ENCODE data around the gene EFCAB11.
A peak's percentile ranks its signal among the peaks of the same experiment; 100 is the strongest.

The EFCAB11 gene

GRCh38 chr14:89813617-89814031 lies 140.9 kb downstream of the EFCAB11 start:
- no peak for DNase-seq (ENCODE audit: low spot score)

DNA sequence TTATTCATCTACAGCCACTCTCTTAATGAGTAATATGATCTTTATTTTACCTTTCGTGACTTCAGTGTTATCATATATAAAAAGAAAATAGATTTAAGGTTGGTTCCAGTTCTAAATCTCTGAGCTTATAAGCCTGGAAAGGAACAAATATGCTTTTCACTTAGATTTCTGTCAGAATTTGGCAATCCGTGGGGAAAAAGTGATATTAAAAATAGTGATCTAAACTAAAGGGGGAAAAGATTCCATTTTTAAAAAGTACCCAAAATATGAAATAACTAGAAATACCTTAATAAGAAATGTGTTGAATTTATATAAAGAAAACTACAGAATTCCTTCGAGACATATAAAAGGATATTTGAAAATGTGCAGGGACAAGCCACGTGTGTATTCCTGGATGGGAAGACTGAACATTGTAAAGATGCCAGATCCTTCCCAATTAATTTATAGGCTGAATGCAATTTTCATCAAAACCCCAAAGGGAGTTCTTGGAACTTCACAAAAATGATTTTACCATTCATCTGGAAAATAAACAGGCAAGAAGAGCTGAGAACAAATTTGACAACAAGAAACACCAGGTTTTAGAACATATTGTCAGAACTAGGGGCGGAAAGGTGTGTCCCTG lies 142.5 kb downstream of the EFCAB11 start:
- DNase-seq (ENCODE audit: low spot score) = no peak

DNA sequence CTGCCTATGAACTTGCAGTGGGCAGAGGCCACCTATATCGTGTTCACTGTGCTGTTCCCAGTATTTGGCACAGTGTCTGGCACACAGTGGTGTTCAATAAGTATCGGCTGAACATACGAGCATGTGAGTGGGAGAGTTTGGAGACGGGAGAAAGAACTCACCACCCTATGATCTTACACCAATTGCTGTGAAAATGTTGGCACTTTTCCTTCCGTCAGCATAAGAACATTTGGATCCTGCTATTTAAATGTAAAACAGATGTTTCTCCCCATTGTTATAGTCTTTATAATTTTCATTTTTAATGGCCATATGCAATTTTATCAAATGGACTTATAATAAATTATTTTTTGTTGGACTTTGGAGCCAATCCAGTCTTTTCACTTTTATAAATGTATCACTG lies 144.4 kb downstream of the EFCAB11 start:
- no peak for DNase-seq (ENCODE audit: low spot score)

DNA sequence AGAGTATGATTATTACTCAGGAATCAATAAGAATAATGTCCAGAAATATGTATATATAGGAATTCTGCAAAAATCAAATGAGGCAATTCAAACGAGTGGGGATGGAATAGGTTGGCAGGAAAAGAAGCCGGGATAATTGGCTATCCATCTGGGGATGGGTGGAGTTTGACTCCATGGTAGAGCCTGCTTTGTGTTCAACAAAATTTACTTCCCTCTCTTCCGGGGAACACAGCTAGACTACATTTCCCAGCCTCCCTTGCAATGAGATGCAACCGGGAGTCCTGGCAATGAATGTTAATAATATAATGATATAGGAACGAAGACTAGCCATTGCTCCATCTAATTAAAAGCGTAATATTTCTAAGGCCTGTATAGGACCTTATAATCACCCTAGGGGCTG lies 146.6 kb downstream of the EFCAB11 start:
- no peak for DNase-seq (ENCODE audit: low spot score)

- no peak for DNase-seq (ENCODE audit: low spot score)
These were observed 147.4 kb downstream of the EFCAB11 start for GRCh38 chr14:89807151-89807550.

DNA sequence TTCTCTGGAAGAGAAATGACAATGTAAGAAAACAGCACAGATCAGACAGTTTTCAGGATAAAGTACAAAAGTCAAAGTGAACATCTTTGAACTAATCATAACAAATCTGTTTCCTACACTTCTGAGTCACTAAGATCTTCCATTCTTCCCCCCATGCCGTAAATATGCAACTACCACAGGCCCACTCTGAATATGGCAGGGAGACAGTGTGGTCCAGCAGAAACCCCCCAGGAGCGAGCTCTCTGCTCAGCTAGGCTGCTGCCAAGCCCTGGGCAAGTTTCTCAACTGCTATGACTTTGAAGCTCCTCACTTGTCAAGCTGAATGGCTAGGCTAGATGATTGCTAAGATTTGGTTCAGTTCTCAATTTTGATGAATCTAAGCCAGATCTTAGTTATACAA lies 148.1 kb downstream of the EFCAB11 start:
- no peak for DNase-seq (ENCODE audit: low spot score)

- no peak for DNase-seq (ENCODE audit: low spot score)
These were observed 149.0 kb downstream of the EFCAB11 start for GRCh38 chr14:89805501-89805900.

GRCh38 chr14:89803542-89803941 lies 151.0 kb downstream of the EFCAB11 start:
- DNase-seq (ENCODE audit: low spot score) = no peak

DNA sequence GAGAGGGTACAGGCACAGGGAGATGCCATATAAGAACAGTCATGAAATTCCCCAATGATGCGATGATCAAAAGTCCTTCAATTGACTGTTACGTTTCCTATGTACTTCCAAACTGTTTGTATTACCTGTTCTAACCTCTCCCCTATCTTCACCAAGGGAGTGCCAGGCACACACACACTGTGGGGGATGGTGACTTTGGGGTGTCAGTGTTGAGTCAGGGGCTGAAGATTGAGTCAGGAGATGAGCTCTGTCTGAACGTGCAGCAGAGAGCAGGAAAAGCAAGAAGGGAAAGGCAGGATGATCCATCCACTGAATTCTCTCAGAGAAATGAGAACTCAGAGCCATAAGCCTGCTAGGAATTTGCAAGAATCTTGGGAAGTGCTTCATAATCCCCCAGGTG lies 153.4 kb downstream of the EFCAB11 start:
- no peak for DNase-seq (ENCODE audit: low spot score)

DNA sequence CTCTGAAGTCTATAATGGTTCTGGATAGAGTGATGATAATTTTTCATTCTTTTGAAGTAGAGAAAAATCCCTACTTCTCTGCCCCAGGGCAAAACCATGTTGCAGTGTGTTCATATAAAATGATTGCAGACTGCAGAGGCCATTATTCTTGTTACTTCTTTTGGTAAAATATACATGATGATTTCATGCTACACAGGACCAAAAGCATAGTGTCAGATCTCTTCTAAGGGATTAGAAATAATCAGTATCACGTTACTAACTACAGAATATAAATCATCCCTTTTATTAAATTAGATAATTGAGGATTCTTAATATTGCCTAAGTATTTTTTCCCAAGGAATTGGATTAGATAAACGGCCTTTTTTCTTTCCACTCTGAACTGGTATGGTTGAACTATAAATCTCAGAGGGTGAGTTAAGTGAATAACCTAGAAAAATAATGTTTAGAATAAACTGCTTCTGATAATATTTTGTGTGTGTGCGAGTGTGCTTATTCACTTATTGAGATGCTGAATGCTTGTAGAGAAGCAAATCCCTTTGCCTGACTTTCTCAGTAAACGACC lies 156.2 kb downstream of the EFCAB11 start:
- DNase-seq (ENCODE audit: low spot score) = no peak

DNA sequence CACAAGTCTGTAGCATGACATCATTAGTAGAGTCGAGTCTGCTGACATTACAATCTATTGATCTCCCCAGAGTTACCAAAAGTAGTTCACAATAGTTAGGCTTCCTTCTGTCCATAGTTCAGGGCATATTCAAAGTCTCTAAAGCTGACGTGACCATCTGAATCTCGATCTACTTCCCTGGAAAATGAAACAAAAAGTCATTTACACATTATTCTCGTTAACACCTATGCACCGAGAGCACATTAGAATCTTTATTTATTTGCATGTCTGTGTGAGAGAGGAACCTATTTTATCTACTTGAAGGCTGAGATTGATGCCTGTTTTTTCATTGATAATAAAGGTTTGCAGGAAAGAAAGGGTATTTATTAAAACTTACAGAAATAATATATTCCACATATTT lies 157.4 kb downstream of the EFCAB11 start:
- DNase-seq (ENCODE audit: low spot score) = no peak

DNA sequence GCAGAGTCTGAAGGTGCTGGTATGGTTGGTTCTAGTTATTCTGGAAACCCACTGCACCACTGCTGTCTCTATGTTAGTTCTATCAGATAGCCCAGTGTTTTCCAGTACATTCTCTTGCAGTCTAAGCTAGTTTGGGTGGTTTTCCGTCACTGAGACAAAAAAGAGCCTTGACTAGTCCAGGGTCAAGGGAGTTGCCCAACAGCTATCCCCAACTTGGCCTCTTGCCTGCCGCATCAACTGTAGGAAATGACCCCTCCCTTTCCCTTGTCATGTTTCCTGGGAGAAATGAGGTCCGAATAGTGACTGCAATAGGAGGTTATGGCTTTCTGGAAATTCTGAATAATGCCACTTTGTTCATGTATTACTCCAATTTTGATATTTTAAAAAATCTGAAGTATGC lies 160.4 kb downstream of the EFCAB11 start:
- no peak for DNase-seq (ENCODE audit: low spot score)

DNA sequence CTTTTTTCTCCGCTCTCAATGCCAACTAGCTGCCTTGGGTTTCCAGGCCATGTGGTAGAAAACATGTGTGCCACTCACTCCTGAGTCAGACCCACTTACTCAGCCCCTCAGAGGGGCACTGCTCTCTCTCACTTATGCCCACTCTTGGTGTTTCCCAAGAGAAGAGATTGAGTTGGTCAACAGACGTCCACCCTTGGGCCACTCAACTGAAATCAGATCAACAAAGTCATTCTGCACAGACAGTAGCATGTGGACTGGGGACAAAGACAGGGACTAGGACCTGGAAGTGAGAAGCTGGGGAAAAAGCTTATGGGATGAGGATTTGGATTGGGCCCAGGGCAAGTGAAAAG lies 161.2 kb downstream of the EFCAB11 start:
- DNase-seq (ENCODE audit: low spot score) = no peak

DNA sequence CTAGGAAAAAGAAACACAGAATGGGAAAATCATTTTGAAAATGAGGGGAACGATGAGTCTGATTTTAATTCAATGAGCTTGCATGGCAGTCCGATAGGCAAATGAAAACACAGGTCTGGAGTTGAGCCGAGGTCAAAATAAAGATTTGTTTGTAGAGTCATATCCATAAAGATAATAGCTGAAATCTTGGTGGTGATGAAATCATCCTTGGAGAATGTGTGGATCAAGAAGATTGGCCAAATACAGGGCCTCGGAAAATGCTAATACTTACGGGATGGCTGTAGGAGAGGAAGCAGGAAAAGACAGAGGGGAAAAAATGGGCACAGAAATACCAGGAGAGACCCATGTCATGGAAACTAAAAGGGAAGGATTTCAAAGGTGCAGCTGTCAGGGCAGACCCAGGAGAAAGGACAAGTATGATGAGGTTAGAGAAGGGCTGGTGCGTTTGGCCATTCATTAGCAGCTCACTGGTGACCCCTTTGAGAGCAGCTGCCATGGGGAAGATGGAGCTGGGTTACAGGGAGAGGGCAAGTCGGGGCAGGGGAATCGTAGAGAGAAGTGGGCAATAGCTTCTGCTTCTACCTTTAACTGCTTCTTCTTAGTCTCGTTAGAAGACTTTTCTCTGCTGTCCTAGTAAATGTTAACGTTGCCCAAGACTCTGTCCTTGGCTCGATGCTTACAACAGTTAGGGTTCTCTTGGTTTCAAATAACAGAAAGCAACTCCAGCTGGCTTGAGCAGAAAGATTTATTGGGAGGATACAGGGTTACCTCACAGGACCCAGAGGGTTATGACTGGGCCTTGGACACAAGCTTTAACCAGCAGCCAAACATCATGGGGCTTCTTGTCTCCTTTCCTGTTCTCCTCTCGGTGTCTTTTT lies 161.8 kb downstream of the EFCAB11 start:
- no peak for DNase-seq (ENCODE audit: low spot score)

GRCh38 chr14:89787525-89787924 lies 167.0 kb downstream of the EFCAB11 start:
- DNase-seq (ENCODE audit: low spot score) = no peak

DNA sequence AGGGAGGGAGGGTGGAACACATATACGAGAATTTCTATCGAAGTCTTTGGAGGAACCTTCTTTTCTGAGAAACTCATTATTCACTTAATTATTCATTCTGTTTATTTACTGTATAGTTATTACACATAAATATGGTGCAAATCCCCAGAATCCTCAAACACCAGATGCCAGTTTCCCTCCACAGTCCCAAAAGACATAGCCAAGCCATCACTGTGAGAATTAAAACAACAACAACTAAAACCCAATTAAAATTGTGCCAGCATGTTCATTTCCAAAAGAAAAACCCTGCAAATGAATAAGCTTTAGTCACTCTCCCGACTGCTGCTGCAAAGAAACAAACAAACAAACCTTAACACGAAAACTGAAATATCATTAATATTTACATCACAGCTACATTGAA lies 173.5 kb downstream of the EFCAB11 start:
- DNase-seq (ENCODE audit: low spot score) = no peak

- DNase-seq (ENCODE audit: low spot score) = no peak
These were observed 174.8 kb downstream of the EFCAB11 start for GRCh38 chr14:89779707-89780106.

DNA sequence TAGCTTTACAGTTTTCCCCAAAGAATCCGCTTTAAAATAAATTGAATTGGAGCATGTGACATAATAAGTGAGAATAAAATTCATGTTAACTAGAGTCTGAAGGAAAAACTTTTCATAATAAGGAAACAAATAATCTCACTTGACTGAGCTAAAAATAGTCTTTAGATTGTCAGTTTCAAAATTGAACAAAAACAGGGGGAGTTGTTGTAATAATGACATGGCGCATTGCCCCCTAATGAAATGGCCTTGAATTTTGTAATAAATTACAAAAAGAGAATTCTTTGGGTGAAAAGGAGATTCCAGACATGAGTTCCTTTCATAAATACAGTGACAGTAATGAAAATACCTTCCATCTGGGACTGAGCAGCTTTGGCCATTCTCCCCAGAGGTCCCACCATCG lies 178.6 kb downstream of the EFCAB11 start:
- DNase-seq (ENCODE audit: low spot score) = no peak

DNA sequence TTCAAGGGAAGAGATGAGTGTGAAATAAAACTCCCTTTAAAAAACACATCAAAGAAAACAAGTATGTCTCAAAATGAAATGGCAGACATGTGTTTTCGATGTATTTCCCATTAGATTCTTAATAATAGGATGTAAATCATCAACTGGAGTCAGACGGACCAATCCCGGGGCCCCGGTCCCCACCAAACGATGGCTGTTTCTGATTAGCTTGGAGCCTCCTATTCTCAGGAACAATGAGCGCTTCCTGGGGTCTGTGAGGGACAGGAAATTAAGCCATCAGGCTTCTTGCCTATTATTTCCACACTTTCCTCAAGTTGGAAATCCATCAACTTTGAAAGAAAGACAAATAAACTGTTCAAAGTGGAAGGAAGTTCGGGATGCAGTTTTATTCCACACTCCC lies 179.4 kb downstream of the EFCAB11 start:
- no peak for DNase-seq (ENCODE audit: low spot score)

GRCh38 chr14:89773644-89774316 lies 180.8 kb downstream of the EFCAB11 start:
- DNase-seq (ENCODE audit: low spot score) = peak; percentile 33

GRCh38 chr14:89773151-89773550 lies 181.4 kb downstream of the EFCAB11 start:
- DNase-seq (ENCODE audit: low spot score) = peak; percentile 10

GRCh38 chr14:89771251-89771650 lies 183.3 kb downstream of the EFCAB11 start:
- no peak for DNase-seq (ENCODE audit: low spot score)

DNA sequence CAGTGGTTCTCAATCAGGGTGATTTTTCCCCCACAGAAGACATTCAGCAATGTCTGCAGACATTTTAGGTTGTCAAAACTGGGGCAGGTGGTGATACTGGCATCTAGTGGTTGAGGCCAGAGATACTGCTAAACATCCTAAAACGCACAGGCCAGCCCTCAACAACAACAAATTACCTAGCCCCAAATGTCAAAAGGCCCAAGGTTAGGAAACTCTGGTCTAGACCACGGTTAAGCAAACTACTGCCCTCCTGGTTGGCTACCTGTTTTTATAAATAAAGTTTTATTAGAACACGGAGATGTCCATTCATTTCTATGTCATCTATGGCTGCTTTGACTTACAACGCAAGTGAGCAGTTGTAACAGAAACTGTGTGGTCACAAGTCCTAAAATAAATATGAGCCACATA lies 186.7 kb downstream of the EFCAB11 start:
- DNase-seq (ENCODE audit: low spot score) = peak; percentile 63
